ENCODE results near the gene APPBP2. TPM values are rescaled to one million over a fixed set of nuclear protein-coding genes. Genes with fewer than 3 reads are reported as not detected.

Gene APPBP2
- total and polyA plus RNA-seq, 2 of the 8 experiments (the other 6 are each of a cell fraction or from before 2014, with no cell fraction given) = 3.3 to 18.0 TPM

GRCh38 chr17:60525685-60526514 lies at the start of gene APPBP2 (continued):
- TF ChIP-seq CBX8 (IDR thresholded peaks at IDR 0.05; ENCODE audit: borderline replicate concordance, low read depth, low read length) (no peak), SIX5 (IDR thresholded peaks at IDR 0.05; ENCODE audit: low read depth, low read length) (no peak), SRF (IDR thresholded peaks at IDR 0.05; ENCODE audit: low read depth, low read length) (no peak), E2F6 (IDR thresholded peaks at IDR 0.05) (no peak; the same call in 1 of the 2 replicates), RXRA (IDR thresholded peaks at IDR 0.05; ENCODE audit: insufficient read depth, low read depth, low read length) (no peak), EGR1 (IDR thresholded peaks at IDR 0.05; ENCODE audit: borderline replicate concordance, low read depth, low read length) (0 out of 2 replicates have a peak, but pooled peaks have one; percentile 12), RBBP5 (IDR thresholded peaks at IDR 0.05; ENCODE audit: borderline replicate concordance, low read depth, low read length) (peak; percentile 97), TCF12 (IDR thresholded peaks at IDR 0.05; ENCODE audit: low read depth, low read length) (no peak), CEBPB (IDR thresholded peaks at IDR 0.05; ENCODE audit: low read depth, low read length) (no peak), RAD21 (IDR thresholded peaks at IDR 0.05 in 1 of 2, conservative IDR thresholded peaks at IDR 0.05 in 1 of 2; ENCODE audit: low read depth in 2 of 2, low read length in 2 of 2) (no peak), RNF2 (IDR thresholded peaks at IDR 0.05; ENCODE audit: borderline replicate concordance, low read depth, low read length, missing control alignments, poor library complexity, severe bottlenecking) (no peak), SP4 (IDR thresholded peaks at IDR 0.05; ENCODE audit: low read length) (peak; percentile 22; the same call in 1 of the 2 replicates), GABPA (IDR thresholded peaks at IDR 0.05; ENCODE audit: borderline replicate concordance, insufficient read depth, low read length) (no peak), SP1 (IDR thresholded peaks at IDR 0.05; ENCODE audit: low read depth, low read length) (peak; percentile 8; the same call in 1 of the 2 replicates), EZH2 (IDR thresholded peaks at IDR 0.05; ENCODE audit: low read depth, low read length, severe bottlenecking) (no peak), CTCF (IDR thresholded peaks at IDR 0.05; ENCODE audit: control extremely low read depth in 1 of 3, insufficient read depth in 1 of 3, low read depth in 1 of 3, low read length in 3 of 3) (no peak), ATF3 (IDR thresholded peaks at IDR 0.05; ENCODE audit: insufficient read depth, low read depth, low read length) (no peak), BACH1 (IDR thresholded peaks at IDR 0.05; ENCODE audit: low read length) (peak; percentile 63; the same call in 1 of the 2 replicates), JUND (IDR thresholded peaks at IDR 0.05; ENCODE audit: low read length) (peak; percentile 73)

Measured in H1 (cell line).